Measurements from ENCODE around the gene GALNT4.

DNA sequence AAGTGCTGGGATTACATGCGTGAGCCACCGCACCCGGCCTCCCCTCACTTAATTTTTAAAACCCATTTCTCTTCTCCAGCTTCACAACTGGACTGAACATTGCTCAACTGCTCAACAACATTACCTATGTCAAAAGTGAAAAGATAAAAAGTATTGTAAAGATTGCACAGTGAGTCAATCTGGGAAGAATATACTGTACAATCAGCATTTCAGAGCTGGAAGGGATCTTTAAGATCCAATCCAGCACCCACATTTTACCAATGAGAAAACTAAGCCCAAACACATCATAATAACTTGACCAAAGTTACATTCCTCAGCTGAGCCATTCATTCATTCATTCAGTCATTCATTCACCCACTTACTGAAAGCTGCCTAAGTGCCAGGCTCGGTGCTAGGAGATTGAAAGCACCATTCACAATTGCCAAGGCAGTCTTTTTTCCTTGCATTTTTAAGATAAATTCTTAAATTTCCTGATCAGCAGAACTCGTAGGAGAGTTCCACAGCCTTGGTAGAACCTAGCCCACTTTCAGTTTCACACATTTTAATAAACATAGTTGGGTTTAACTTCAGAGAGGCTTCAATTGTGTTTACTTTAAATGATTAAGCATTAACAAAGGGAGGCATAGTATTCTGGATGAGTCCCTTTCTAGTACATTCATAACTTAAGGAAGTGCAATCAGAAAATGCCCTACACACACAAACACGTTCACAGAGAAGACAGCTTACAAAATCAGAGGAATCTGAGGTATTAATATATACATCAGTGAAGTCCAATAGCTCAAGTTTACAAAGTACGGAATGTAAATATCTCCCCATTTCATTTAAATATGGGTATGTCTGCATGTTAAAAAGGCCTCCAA lies 3.0 kb downstream of the GALNT4 start:
- TF ChIP-seq POLR2A (IDR thresholded peaks at IDR 0.05): no peak
- TF ChIP-seq CTCF (IDR thresholded peaks at IDR 0.05): no peak

All from heart left ventricle (tissue), 13 donors.